GM12878 (cell line): ENCODE measurements around the gene PRPF18. TPM values are rescaled to one million over a fixed set of nuclear protein-coding genes. Genes with fewer than 3 reads are reported as not detected.

ENCODE experiments used
- CBX3 ChIP-seq: fragments of 200-600 bp; sonication (generic); IDR thresholded peaks from 2 replicates; pipeline ENCODE4 v1.6.1; 2016; ENCODE audit warnings: low read depth, borderline replicate concordance
- ESRRA ChIP-seq: IDR thresholded peaks from 2 replicates; pipeline ENCODE4 v1.6.1; 2012; ENCODE audit warnings: mild to moderate bottlenecking, low read length, improper control_type of control experiment
- EZH2 ChIP-seq: IDR thresholded peaks from 2 replicates; pipeline ENCODE4 v1.6.1; 2012; ENCODE audit warnings: low read depth, mild to moderate bottlenecking, control low read depth, inconsistent platforms, low read length, borderline replicate concordance; ENCODE audit not compliant: control insufficient read depth
- HSF1 ChIP-seq: fragments of 150-350 bp; IDR thresholded peaks from 2 replicates; pipeline ENCODE4 v1.6.1; 2014; ENCODE audit warnings: mild to moderate bottlenecking, low read depth, low read length
- IRF3 ChIP-seq: fragments of 450-650 bp; IDR thresholded peaks from 2 replicates; pipeline ENCODE4 v1.6.1; 2014; ENCODE audit warnings: mild to moderate bottlenecking
- NFYB ChIP-seq: IDR thresholded peaks from 2 replicates; pipeline ENCODE4 v1.6.1; 2011; ENCODE audit warnings: low read depth, mild to moderate bottlenecking, low read length, improper control_type of control experiment, moderate library complexity; ENCODE audit not compliant: insufficient read depth
- PAX8 ChIP-seq: fragments of 450-650 bp; IDR thresholded peaks from 2 replicates; pipeline ENCODE4 v1.6.1; 2017; ENCODE audit warnings: mild to moderate bottlenecking, moderate library complexity
- RAD51 ChIP-seq: fragments of 450-650 bp; IDR thresholded peaks from 2 replicates; pipeline ENCODE4 v1.6.1; 2016; ENCODE audit warnings: moderate library complexity, mild to moderate bottlenecking, inconsistent platforms
- STAT1 ChIP-seq: fragments of 450-650 bp; conservative IDR thresholded peaks from 2 replicates; pipeline ENCODE4 v1.6.1; 2014; ENCODE audit warnings: antibody characterized with exemption, mild to moderate bottlenecking
- TBL1XR1 ChIP-seq: IDR thresholded peaks from 2 replicates; pipeline ENCODE4 v1.6.1; 2012; ENCODE audit warnings: low read depth, low read length, improper control_type of control experiment
- TCF3 ChIP-seq: IDR thresholded peaks from 2 replicates; pipeline ENCODE4 v1.6.1; 2012; ENCODE audit warnings: low read depth, mild to moderate bottlenecking, low read length, borderline replicate concordance; ENCODE audit not compliant: insufficient read depth
- YY1 ChIP-seq: IDR thresholded peaks from 2 replicates; pipeline ENCODE4 v1.6.1; 2011; ENCODE audit warnings: low read depth, mild to moderate bottlenecking, low read length
- ZNF592 ChIP-seq: fragments of 450-650 bp; IDR thresholded peaks from 2 replicates; pipeline ENCODE4 v1.6.1; 2017; ENCODE audit warnings: mild to moderate bottlenecking, moderate library complexity
- ZSCAN29 ChIP-seq: fragments of 450-650 bp; IDR thresholded peaks from 2 replicates; pipeline ENCODE4 v1.6.1; 2017; ENCODE audit warnings: mild to moderate bottlenecking, moderate library complexity
- polyA plus RNA-seq, 11 experiments: library from polyadenylated mRNA; depleted of rRNA in 4 of 11; unstranded in 6 of 11; stranded (reverse) in 5 of 11; fragments of >200 nt; fragmentation: Nextera tagmentation in 4 of 11; fragmentation: Illumina TruSeq in 1 of 11; extraction: Ambion mirVana in 4 of 11; extraction: Trizol in 1 of 11; gene quantifications; 1 replicate in 1 of 11; 2 replicates in 10 of 11; pipeline versions ENCODE4 v1.2.1 to v1.2.3, GENCODE V29; 2011 to 2016; ENCODE audit warnings: inconsistent platforms in 2 of 11, missing spikeins in 2 of 11, low read depth in 1 of 11
- total RNA-seq, 4 experiments: library from RNA; depleted of rRNA in 3 of 4; stranded (reverse); fragments of >200 nt in 3 of 4; fragmentation: Illumina TruSeq in 1 of 4; extraction: Trizol in 1 of 4; gene quantifications; 2 replicates each; pipeline versions ENCODE4 v1.2.1 to v1.2.3, GENCODE V29; 2013 to 2021

The PRPF18 gene
- total and polyA plus RNA-seq, 10 of the 15 experiments (the other 5 are each of a cell fraction or from before 2014, with no cell fraction given) = 15.6 to 35.8 (median 28.8) TPM

DNA sequence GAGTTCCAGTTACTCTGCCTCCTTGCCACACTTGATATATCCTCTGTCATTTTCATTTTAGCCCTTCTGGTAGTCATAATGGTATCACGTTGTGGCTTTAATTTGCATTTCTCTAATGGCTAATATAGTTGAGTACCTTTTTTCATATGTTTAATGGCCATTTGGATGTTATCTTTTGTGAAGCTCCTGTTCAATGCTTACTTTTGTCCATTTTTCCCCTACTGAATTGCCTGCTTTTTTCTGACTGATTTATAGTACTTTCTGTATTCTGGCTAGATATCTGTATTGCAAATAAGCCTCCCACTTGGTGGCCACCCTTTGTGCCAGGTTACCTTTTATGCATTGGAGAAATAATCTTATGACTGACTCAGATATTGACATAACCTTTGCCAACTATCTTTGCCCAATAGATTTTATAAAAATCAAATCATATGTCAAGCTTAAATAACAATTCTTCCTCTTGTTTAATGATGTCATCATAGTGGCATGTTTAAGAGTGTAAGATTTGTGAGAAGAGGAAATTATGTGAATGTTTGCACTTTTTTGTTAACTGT is 50.6 kb downstream of the PRPF18 start (continued):
- TF ChIP-seq YY1 (no peak), RAD51 (no peak), HSF1 (no peak), TBL1XR1 (no peak), IRF3 (no peak), ZSCAN29 (no peak), TCF3 (no peak), NFYB (no peak), ZNF592 (no peak), ESRRA (no peak), EZH2 (no peak), PAX8 (no peak), STAT1 (no peak), CBX3 (no peak)
- TF ChIP-seq, all 136 proteins: peak for 5
